H1 (cell line): ENCODE data around the gene TANC1.

Experiments
- MAX ChIP-seq: IDR thresholded peaks from 2 replicates; pipeline ENCODE4 v1.6.1; 2012; ENCODE audit warnings: inconsistent platforms
- SIX5 ChIP-seq: IDR thresholded peaks from 2 replicates; pipeline ENCODE4 v1.6.1; 2011; ENCODE audit warnings: mild to moderate bottlenecking, low read depth, low read length
- ZNF274 ChIP-seq: IDR thresholded peaks from 2 replicates; pipeline ENCODE4 v1.7.0; 2012; ENCODE audit warnings: low read length, borderline replicate concordance; ENCODE audit errors: extremely low read depth
- TF ChIP-seq, protein P1 (sequence below), 3 experiments: IDR thresholded peaks; 1 replicate in 2 of 3; 2 replicates in 1 of 3; pipeline versions ENCODE4 v1.5.1 to v1.6.1; 2011; ENCODE audit warnings: low read length in 3 of 3, mild to moderate bottlenecking in 3 of 3, inconsistent platforms in 2 of 3, low read depth in 1 of 3, moderate library complexity in 1 of 3; ENCODE audit not compliant: insufficient read depth in 1 of 3; ENCODE audit errors: control extremely low read depth in 1 of 3

DNA sequence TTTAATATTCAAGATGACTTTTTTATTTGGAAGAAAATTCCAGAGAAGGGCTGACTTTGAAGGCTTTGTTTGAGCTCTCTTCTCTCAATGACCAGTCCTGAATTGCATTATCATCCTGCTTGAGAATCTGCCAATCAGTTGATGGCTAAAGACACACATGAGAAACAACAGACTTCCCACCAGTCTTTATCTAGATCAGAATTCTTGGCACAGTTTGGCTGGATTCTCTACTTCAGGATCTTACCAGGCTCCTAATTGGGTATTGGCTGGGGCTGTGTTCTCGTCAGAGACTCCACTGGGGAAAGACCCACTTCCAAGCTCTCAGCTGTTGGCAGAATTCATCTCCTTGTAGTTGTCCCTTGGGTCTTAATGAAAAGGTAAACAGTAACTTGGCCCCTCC lies 232.1 kb downstream of the TANC1 start:
- TF ChIP-seq SIX5 (no peak), MAX (no peak), ZNF274 (no peak)
- TF ChIP-seq, protein P1, sequence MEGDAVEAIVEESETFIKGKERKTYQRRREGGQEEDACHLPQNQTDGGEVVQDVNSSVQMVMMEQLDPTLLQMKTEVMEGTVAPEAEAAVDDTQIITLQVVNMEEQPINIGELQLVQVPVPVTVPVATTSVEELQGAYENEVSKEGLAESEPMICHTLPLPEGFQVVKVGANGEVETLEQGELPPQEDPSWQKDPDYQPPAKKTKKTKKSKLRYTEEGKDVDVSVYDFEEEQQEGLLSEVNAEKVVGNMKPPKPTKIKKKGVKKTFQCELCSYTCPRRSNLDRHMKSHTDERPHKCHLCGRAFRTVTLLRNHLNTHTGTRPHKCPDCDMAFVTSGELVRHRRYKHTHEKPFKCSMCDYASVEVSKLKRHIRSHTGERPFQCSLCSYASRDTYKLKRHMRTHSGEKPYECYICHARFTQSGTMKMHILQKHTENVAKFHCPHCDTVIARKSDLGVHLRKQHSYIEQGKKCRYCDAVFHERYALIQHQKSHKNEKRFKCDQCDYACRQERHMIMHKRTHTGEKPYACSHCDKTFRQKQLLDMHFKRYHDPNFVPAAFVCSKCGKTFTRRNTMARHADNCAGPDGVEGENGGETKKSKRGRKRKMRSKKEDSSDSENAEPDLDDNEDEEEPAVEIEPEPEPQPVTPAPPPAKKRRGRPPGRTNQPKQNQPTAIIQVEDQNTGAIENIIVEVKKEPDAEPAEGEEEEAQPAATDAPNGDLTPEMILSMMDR (IDR thresholded peaks at IDR 0.05; ENCODE audit: control extremely low read depth in 1 of 3, insufficient read depth in 1 of 3, low read depth in 1 of 3, low read length in 3 of 3), result no peak
